Retinal pigment epithelial cell (primary cell): ENCODE data around the gene SEMA7A.

Experiments
- DNase-seq: peaks from one replicate; pipeline ENCODE4 v3.0.0-alpha.2; 2010; ENCODE audit warnings: low read depth
- H3K4me3 ChIP-seq: 2 replicates; pipeline ENCODE4 v1.5.1; 2011; ENCODE audit warnings: mild to moderate bottlenecking, low read length, control low read depth, moderate library complexity
- TF ChIP-seq, protein P1 (sequence below): conservative IDR thresholded peaks from 2 replicates; pipeline ENCODE4 v1.5.1; 2011; ENCODE audit warnings: low read depth, low read length, control low read depth, inconsistent platforms

SEMA7A gene

DNA sequence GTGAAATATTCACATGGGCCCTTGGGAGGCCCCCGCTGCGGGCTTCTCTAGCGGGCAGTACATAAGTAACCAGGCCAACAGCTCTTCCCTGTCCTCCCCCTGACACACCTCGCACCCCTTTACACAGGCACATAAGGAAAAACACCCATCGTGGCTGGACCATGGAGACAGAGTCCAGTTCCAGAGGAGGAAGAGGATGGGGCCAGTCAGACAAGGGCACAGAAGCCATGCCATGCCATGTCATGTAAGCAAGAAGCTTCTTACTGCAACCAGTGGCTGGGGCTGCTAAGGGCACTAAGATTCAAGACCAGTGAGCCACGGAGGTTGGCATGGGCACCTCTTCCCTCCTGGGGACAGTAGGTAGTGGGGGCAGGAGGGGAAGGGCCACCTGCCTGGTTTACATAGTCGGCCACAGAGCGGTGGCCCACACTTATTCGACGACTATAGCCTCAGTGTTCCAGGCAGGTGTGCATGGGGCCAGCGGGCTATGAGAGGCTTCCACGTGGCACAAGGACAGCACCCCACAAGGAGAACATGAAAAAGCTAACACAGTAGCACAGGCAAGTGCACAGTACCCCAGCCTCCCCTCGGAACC is 60.6 kb downstream of the SEMA7A start:
- H3K4me3 ChIP-seq, result no peak overlapping the region

DNA sequence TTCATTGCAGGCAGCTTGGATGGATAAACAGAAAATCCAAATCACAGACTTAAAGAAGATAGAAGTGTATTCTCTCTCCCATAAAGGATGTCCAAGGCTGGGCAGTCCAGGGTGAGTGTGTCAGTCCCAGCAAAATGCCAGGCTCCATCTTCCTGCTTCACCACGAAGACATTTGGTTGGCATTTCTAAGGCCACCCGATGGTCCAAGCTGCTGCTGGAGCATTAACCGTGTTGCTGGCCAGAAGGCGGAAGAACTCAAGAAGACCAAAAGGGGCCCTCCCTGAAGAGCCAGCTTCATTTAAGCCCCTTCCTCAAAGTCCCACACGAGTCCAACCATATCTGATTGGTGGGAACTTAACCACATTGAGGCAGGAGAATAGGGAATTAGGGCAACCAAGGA is 63.3 kb downstream of the SEMA7A start:
- TF ChIP-seq, protein P1, sequence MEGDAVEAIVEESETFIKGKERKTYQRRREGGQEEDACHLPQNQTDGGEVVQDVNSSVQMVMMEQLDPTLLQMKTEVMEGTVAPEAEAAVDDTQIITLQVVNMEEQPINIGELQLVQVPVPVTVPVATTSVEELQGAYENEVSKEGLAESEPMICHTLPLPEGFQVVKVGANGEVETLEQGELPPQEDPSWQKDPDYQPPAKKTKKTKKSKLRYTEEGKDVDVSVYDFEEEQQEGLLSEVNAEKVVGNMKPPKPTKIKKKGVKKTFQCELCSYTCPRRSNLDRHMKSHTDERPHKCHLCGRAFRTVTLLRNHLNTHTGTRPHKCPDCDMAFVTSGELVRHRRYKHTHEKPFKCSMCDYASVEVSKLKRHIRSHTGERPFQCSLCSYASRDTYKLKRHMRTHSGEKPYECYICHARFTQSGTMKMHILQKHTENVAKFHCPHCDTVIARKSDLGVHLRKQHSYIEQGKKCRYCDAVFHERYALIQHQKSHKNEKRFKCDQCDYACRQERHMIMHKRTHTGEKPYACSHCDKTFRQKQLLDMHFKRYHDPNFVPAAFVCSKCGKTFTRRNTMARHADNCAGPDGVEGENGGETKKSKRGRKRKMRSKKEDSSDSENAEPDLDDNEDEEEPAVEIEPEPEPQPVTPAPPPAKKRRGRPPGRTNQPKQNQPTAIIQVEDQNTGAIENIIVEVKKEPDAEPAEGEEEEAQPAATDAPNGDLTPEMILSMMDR, result no peak
- no peak for DNase-seq
- H3K4me3 ChIP-seq, result no peak overlapping the region

More for the DNA sequence above, 60.6 kb downstream of the SEMA7A start:
- TF ChIP-seq, protein P1, result no peak
- DNase-seq, result no peak

DNA sequence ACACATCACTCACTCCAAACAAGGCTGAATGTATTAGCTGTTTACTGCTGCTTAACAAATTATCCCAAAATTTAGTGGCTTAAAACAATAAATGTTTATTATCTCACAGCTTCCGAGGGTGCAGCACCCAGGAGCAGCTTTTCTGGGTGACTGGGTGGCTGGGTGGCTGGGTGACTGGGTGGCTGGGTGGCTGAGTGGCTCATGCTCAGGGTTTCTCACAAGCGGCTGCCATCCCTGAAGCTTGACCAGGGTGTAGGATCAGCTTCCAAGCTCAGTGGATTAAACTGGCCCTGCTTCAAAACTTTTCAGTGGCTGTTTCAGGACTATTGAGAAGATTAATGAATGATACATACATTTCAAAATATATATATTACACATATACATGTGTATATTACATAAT is 64.0 kb downstream of the SEMA7A start:
- DNase-seq, result no peak
- H3K4me3 ChIP-seq, result no peak overlapping the region
- TF ChIP-seq, protein P1, result no peak

DNA sequence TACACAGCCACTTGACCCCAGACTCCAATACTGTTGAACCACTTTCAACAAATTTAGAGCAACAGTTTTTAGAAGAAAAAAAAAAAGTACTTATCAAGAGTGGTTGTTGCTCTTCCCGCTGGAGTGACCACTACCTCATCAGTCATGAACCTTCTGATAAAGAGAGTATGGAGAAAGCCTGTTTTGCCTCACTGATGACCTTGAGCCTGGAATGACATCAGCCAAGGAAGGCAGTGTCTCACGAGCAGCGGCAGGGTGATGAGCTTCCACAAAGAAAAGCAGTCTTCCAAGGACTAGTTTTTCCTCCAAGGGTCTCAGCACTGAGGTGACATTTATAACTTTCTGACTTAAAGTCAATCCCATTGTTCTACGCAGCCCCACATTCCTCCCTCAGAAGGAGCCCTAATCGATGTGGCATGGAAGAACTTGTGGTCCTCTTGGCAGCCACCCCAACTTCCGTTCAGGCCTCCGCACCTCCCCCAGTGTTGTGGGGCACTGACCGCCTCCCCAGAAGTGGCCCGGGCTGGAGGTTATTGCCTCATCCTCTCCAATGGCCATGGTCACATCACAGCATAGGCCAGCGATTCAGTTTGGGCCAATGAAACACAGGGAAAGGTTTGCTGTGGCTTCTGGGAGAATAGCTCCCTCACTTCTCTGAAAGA is 64.5 kb downstream of the SEMA7A start:
- no peak overlapping the region for H3K4me3 ChIP-seq
- TF ChIP-seq, protein P1, result no peak
- DNase-seq, result no peak

DNA sequence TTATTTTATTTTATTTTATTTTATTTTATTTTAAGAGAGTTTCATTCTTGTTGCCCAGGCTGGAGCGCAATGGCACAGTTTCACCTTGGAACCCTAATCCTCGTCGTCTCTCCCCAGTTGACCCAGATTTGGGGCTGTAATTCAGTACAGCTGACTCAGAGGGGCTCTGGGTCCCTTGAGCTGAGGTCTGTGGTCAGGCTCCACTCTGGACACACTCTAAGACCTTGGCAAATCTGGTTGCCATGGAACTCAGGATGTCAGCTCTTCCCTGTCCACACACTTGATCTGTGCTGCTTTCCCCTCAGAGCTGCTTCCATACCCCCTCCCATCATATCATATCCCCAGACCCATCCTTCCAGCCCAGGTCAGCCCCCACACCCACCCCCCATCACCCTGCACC is 65.6 kb downstream of the SEMA7A start:
- no peak for DNase-seq
- H3K4me3 ChIP-seq, result no peak overlapping the region
- TF ChIP-seq, protein P1, result no peak

DNA sequence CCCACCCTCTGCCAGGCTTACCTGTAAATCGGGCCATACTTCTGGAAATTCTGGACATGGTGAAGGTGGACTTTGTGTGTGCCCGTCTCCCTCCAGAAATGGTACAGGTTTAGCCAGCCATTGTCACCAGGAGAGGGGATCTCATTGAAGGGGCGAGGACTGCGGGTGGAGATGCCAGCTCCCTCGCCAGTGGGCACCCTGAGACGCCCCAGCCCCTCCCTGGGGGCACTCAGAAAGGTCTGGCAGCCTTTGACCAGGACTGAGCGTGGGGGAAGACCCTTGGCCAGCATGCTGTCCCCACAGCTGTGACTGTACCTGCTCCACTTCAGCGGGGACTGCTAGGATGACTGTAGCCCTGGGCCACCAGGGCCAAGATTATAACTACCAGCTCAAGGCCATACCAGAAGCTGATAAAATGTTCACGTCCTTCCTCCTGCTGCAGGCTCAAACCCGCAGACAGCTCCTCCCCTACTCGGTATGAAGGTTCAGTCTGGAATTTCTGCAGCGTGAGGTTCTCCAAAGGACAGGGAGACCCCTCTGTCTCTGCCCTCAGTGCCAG is 66.4 kb downstream of the SEMA7A start, which contains the start of gene CYP11A1:
Gene CYP11A1 (minus strand): TSS at position 351 of the 559 bp plus-strand sequence. CDS start 61 bp downstream, at position 290.
- no peak within 1 kb of the TSS for H3K4me3 ChIP-seq
- no peak for DNase-seq
- TF ChIP-seq, protein P1, result no peak
